ENCODE measurements around the gene C19orf12. TPM values are rescaled to one million over a fixed set of nuclear protein-coding genes. Genes with fewer than 3 reads are reported as not detected.

Gene C19orf12
- total RNA-seq, 1 experiment from 2014 or later: 10.0 TPM

- ChIA-PET CTCF (no interaction called here), RAD21 (ENCODE audit: low non-redundant PET in 1 of 2, low total read pairs in 2 of 2, uncharacterized antibody in 2 of 2, unreplicated experiment in 2 of 2) (no interaction called here), POLR2A (no interaction called here)
- Histone ChIP-seq H3K4me1 (ENCODE audit: control insufficient read depth in 1 of 2, insufficient read depth in 2 of 2, low read length in 2 of 2) (peaks cover 0 to 12% of the 10 kb centered on the region in 2 experiments; a peak in 3 of 4 replicates), H3K79me2 (ENCODE audit: insufficient read depth, low read length) (peaks cover 13% of the 10 kb centered on the region; the same call in 1 of the 2 replicates), H3K27me3 (ENCODE audit: insufficient read depth, low read length) (no peaks in the 10 kb centered on the region), H4K20me1 (ENCODE audit: insufficient read depth) (no peaks in the 10 kb centered on the region), H3K36me3 (ENCODE audit: control insufficient read depth in 1 of 2, insufficient read depth in 2 of 2, low read length in 2 of 2) (no peaks in the 10 kb centered on the region; a peak in 1 of 4 replicates), H3K4me2 (ENCODE audit: low read length) (no peak overlapping the region), H2AFZ (ENCODE audit: low read depth, low read length, poor library complexity, severe bottlenecking) (no peak overlapping the region), H3K27ac (ENCODE audit: low read depth, low read length) (no peak overlapping the region), H3K9ac (ENCODE audit: low read length) (no peak overlapping the region), H3K4me3 (replicated peaks in 1 of 2; ENCODE audit: low read depth in 1 of 2, low read length in 2 of 2) (no peak overlapping the region), H3K9me3 (ENCODE audit: control insufficient read depth in 1 of 2, insufficient read depth in 1 of 2, low read depth in 1 of 2, low read length in 2 of 2) (no peaks in the 10 kb centered on the region), H3K9me2 (ENCODE audit: insufficient read depth) (no peaks in the 10 kb centered on the region)
- no peak for DNase-seq (ENCODE audit: low read depth, low spot score)
- no peak for TF ChIP-seq SP1 (IDR thresholded peaks at IDR 0.05; ENCODE audit: low read depth)
- no peak for ATAC-seq
- intact Hi-C loops (cut with micrococcal nuclease): no loop called here
- BruUV-seq (replicated peaks): no TSS peak
Observed at GRCh38 chr19:29673451-29674371, 41.4 kb downstream of the C19orf12 start.

- Histone ChIP-seq H3K9me2 (ENCODE audit: insufficient read depth) (no peaks in the 10 kb centered on the region), H3K9me3 (ENCODE audit: control insufficient read depth in 1 of 2, insufficient read depth in 1 of 2, low read depth in 1 of 2, low read length in 2 of 2) (no peaks in the 10 kb centered on the region), H3K36me3 (ENCODE audit: control insufficient read depth in 1 of 2, insufficient read depth in 2 of 2, low read length in 2 of 2) (no peaks in the 10 kb centered on the region; a peak in 1 of 4 replicates), H2AFZ (ENCODE audit: low read depth, low read length, poor library complexity, severe bottlenecking) (no peak overlapping the region), H3K27me3 (ENCODE audit: insufficient read depth, low read length) (no peaks in the 10 kb centered on the region), H3K4me1 (ENCODE audit: control insufficient read depth in 1 of 2, insufficient read depth in 2 of 2, low read length in 2 of 2) (peaks cover 5 to 19% of the 10 kb centered on the region in 2 experiments; a peak in 3 of 4 replicates), H4K20me1 (ENCODE audit: insufficient read depth) (no peaks in the 10 kb centered on the region), H3K79me2 (ENCODE audit: insufficient read depth, low read length) (peaks cover 13% of the 10 kb centered on the region; the same call in 1 of the 2 replicates), H3K27ac (ENCODE audit: low read depth, low read length) (no peak overlapping the region), H3K9ac (ENCODE audit: low read length) (no peak overlapping the region), H3K4me3 (replicated peaks in 1 of 2; ENCODE audit: low read depth in 1 of 2, low read length in 2 of 2) (no peak overlapping the region), H3K4me2 (ENCODE audit: low read length) (no peak overlapping the region)
- BruUV-seq (replicated peaks): no TSS peak
- intact Hi-C loops (cut with micrococcal nuclease): no loop called here
- ChIA-PET POLR2A (no interaction called here), RAD21 (ENCODE audit: low non-redundant PET in 1 of 2, low total read pairs in 2 of 2, uncharacterized antibody in 2 of 2, unreplicated experiment in 2 of 2) (no interaction called here), CTCF (interaction anchor here (2.3 kb wide), 1 partner anchor 44 kb away, joined by 6 read pairs; no protein-coding TSS in a partner anchor)
- ATAC-seq: no peak
- TF ChIP-seq REST (IDR thresholded peaks at IDR 0.05; ENCODE audit: low read depth) (no peak), RAD21 (IDR thresholded peaks at IDR 0.05; ENCODE audit: low read depth) (no peak)
- no peak for DNase-seq (ENCODE audit: low read depth, low spot score)
Observed at GRCh38 chr19:29672933-29673336, 42.1 kb downstream of the C19orf12 start.

Measured in HCT116 (cell line).